PFSK-1 (cell line): ENCODE measurements around the gene PPP1R9A.

Experiments used
- POLR2AphosphoS5 ChIP-seq: IDR thresholded peaks from 2 replicates; pipeline ENCODE4 v1.6.1; 2012; ENCODE audit warnings: low read depth, mild to moderate bottlenecking, control low read depth, low read length, moderate library complexity
- TAF1 ChIP-seq: IDR thresholded peaks from 2 replicates; pipeline ENCODE4 v1.6.1; 2012; ENCODE audit warnings: low read length, control low read depth, borderline replicate concordance; ENCODE audit not compliant: insufficient read depth
- TF ChIP-seq, protein P1 (sequence below), 2 experiments: IDR thresholded peaks; 2 replicates each; pipeline versions ENCODE4 v1.6.1 to v1.8.0; 2011 to 2012; ENCODE audit warnings: low read depth in 2 of 2, low read length in 2 of 2, control low read depth in 1 of 2, inconsistent platforms in 1 of 2, mild to moderate bottlenecking in 1 of 2, moderate library complexity in 1 of 2; ENCODE audit not compliant: insufficient read depth in 1 of 2

DNA sequence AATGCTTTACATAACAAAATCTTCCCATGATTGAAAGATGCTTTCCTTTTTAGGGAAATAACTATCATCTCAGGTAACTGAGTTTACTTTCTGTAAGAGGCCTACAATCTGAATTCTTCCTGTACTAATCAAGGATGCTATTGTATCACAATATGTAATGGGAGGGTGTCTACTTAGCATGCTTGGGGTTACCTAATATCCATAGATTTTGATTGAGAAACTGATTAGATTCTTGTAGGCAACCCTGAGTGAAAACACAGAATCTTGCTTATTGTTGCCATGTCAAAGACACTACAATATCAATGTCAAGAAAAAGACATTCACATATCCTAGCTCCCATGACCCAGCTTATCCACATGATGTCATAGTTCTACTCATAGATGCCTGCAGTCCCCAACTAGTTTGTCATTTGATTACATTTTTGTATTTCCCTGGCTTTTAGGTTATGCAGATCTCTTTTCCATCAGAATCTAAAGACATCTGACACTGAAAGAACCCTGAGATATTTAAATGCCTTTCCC, 354.6 kb downstream of the PPP1R9A start:
- TF ChIP-seq, protein P1, sequence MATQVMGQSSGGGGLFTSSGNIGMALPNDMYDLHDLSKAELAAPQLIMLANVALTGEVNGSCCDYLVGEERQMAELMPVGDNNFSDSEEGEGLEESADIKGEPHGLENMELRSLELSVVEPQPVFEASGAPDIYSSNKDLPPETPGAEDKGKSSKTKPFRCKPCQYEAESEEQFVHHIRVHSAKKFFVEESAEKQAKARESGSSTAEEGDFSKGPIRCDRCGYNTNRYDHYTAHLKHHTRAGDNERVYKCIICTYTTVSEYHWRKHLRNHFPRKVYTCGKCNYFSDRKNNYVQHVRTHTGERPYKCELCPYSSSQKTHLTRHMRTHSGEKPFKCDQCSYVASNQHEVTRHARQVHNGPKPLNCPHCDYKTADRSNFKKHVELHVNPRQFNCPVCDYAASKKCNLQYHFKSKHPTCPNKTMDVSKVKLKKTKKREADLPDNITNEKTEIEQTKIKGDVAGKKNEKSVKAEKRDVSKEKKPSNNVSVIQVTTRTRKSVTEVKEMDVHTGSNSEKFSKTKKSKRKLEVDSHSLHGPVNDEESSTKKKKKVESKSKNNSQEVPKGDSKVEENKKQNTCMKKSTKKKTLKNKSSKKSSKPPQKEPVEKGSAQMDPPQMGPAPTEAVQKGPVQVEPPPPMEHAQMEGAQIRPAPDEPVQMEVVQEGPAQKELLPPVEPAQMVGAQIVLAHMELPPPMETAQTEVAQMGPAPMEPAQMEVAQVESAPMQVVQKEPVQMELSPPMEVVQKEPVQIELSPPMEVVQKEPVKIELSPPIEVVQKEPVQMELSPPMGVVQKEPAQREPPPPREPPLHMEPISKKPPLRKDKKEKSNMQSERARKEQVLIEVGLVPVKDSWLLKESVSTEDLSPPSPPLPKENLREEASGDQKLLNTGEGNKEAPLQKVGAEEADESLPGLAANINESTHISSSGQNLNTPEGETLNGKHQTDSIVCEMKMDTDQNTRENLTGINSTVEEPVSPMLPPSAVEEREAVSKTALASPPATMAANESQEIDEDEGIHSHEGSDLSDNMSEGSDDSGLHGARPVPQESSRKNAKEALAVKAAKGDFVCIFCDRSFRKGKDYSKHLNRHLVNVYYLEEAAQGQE (IDR thresholded peaks at IDR 0.05; ENCODE audit: insufficient read depth in 1 of 2, low read depth in 2 of 2, low read length in 2 of 2) = no peak
- no peak for TF ChIP-seq POLR2AphosphoS5
- TF ChIP-seq TAF1 = no peak
